ENCODE data around the gene FGFR3.
A peak's percentile ranks its signal among the peaks of the same experiment; 100 is the strongest.

Gene FGFR3

DNA sequence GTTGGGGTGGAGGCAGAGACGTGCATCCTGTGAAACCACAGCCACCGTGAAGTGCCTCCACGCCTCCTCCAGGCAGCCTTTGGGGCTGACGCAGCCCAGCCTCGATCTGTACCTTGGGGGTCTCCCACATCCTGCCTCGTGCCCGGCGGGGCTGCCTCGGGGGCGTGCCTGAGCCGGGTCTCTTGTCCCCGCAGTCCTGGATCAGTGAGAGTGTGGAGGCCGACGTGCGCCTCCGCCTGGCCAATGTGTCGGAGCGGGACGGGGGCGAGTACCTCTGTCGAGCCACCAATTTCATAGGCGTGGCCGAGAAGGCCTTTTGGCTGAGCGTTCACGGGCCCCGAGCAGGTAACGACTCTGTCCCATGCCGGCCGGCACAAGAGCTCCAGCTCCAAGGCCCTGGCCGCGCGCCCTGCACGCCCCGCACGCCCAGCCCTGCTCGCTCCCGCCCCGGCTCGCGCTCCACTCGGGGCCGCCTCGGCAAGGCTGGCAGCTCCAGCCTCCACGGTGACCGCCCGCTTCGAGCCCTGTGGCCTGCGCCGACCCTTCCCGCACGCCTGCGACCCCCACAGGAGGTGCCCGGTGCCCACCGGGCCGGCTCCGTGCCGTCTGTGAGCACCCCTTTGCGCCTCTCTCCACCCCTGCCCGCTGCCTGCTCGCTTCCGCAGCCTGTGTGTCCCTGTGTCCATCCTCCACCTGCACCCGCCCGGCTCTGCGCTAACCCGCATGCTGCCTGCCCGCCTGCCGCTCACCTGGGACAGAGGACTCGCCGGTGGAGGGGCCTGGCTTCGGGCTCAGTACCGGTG lies 9.8 kb downstream of the FGFR3 start:
- DNase-seq (ENCODE audit: low read depth): no peak

DNA sequence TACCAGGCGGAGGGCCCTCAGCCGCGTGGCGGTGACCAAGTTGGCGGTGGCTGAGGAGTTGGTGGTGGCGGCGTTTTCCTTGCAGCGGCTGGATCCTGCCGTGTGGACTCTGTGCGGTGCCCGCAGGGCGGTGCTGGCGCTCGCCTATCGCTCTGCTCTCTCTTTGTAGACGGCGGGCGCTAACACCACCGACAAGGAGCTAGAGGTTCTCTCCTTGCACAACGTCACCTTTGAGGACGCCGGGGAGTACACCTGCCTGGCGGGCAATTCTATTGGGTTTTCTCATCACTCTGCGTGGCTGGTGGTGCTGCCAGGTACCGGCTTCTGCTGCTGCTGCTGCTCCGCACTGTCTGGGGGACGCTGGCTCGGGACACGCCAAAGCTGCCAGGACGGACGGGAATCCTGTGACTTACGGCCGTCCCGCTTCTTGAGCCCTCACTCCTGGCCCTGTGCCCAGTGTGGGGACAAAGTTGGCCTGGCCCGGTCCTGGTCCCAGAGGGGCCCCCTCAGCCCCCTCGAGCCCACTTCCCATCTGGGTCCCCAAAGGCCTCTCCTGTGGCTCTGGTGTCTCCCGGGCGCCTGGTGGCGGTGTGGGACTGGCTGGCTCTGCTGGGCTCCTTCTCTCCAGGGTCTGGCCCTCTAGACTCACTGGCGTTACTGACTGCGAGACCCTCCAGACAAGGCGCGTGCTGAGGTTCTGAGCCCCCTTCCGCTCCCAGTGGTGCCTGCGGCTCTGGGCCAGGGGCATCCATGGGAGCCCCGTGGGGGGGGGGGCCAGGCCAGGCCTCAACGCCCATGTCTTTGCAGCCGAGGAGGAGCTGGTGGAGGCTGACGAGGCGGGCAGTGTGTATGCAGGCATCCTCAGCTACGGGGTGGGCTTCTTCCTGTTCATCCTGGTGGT lies 10.7 kb downstream of the FGFR3 start:
- no peak for DNase-seq (ENCODE audit: low read depth)

DNA sequence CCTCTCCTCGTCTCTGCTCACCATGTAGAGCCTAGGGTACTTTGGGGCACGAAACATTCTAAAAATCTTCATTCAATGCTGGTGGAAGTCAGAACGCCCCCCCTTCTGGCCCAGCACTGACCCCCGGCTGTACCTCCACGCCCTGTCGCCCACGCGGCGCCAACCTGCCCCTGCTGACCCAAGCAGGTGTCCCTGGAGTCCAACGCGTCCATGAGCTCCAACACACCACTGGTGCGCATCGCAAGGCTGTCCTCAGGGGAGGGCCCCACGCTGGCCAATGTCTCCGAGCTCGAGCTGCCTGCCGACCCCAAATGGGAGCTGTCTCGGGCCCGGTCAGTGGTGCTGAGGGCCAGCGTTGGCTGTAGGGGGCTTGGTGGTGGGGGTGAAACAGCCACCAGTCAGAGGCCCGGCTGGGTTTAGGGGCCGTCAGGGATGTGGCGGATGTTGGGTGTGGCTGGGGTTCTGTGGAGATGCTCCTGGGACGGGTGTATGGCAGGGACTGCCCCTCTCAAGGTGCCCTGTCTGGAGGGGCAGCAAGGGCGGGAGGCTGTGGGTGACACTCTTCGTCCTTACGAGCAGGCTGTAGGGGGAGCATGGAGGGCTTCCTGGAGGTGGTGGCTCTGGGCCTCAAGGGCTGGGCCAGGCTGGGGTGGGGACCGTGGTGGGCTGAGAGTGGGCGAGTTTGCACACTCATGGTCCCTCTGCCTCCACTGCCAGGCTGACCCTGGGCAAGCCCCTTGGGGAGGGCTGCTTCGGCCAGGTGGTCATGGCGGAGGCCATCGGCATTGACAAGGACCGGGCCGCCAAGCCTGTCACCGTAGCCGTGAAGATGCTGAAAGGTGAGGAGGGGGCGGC lies 11.8 kb downstream of the FGFR3 start:
- DNase-seq (ENCODE audit: low read depth): no peak

DNA sequence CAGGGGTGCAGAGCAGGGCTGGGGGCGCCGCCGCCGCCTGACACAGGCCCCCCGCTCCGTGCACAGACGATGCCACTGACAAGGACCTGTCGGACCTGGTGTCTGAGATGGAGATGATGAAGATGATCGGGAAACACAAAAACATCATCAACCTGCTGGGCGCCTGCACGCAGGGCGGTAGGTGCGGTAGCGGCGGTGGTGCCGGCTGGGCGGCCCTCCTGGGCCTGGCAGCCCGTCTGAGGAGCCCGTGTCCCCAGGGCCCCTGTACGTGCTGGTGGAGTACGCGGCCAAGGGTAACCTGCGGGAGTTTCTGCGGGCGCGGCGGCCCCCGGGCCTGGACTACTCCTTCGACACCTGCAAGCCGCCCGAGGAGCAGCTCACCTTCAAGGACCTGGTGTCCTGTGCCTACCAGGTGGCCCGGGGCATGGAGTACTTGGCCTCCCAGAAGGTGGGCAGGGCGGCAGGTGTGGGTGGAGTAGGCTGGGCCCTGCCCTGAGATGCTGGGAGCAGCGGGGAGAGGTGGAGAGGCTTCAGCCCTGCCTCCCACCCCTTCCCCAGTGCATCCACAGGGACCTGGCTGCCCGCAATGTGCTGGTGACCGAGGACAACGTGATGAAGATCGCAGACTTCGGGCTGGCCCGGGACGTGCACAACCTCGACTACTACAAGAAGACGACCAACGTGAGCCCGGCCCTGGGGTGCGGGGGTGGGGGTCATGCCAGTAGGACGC lies 12.6 kb downstream of the FGFR3 start:
- no peak for DNase-seq (ENCODE audit: low read depth)

DNA sequence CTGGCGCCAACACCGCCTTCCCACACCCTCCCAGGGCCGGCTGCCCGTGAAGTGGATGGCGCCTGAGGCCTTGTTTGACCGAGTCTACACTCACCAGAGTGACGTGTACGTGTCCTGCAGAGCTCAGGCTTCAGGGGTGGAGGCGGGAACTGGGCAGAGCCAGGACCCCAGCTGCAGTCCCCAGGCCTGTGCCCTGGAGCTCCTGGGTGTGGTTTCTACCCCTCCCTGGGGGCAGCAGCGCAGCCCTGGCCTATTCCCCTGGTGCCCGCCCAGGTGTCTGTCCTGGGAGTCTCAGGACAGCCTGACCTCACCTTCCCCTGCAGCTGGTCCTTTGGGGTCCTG lies 13.1 kb downstream of the FGFR3 start:
- no peak for DNase-seq (ENCODE audit: low read depth)

DNA sequence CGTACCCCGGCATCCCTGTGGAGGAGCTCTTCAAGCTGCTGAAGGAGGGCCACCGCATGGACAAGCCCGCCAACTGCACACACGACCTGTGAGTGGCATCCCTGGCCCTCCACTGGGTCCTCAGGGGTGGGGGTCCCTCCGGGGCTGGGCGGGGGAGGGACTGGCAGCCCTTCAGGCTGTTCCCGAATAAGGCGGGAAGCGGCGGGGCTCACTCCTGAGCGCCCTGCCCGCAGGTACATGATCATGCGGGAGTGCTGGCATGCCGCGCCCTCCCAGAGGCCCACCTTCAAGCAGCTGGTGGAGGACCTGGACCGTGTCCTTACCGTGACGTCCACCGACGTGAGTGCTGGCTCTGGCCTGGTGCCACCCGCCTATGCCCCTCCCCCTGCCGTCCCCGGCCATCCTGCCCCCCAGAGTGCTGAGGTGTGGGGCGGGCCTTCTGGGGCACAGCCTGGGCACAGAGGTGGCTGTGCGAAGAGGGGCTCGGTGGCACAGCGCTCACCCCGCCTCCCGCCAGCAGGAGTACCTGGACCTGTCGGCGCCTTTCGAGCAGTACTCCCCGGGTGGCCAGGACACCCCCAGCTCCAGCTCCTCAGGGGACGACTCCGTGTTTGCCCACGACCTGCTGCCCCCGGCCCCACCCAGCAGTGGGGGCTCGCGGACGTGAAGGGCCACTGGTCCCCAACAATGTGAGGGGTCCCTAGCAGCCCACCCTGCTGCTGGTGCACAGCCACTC lies 13.7 kb downstream of the FGFR3 start:
- no peak for DNase-seq (ENCODE audit: low read depth)

DNA sequence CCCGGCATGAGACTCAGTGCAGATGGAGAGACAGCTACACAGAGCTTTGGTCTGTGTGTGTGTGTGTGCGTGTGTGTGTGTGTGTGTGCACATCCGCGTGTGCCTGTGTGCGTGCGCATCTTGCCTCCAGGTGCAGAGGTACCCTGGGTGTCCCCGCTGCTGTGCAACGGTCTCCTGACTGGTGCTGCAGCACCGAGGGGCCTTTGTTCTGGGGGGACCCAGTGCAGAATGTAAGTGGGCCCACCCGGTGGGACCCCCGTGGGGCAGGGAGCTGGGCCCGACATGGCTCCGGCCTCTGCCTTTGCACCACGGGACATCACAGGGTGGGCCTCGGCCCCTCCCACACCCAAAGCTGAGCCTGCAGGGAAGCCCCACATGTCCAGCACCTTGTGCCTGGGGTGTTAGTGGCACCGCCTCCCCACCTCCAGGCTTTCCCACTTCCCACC lies 14.3 kb downstream of the FGFR3 start:
- no peak for DNase-seq (ENCODE audit: low read depth)

DNA sequence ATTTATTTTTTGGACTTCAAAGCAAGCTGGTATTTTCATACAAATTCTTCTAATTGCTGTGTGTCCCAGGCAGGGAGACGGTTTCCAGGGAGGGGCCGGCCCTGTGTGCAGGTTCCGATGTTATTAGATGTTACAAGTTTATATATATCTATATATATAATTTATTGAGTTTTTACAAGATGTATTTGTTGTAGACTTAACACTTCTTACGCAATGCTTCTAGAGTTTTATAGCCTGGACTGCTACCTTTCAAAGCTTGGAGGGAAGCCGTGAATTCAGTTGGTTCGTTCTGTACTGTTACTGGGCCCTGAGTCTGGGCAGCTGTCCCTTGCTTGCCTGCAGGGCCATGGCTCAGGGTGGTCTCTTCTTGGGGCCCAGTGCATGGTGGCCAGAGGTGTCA lies 15.3 kb downstream of the FGFR3 start:
- no peak for DNase-seq (ENCODE audit: low read depth)

DNA sequence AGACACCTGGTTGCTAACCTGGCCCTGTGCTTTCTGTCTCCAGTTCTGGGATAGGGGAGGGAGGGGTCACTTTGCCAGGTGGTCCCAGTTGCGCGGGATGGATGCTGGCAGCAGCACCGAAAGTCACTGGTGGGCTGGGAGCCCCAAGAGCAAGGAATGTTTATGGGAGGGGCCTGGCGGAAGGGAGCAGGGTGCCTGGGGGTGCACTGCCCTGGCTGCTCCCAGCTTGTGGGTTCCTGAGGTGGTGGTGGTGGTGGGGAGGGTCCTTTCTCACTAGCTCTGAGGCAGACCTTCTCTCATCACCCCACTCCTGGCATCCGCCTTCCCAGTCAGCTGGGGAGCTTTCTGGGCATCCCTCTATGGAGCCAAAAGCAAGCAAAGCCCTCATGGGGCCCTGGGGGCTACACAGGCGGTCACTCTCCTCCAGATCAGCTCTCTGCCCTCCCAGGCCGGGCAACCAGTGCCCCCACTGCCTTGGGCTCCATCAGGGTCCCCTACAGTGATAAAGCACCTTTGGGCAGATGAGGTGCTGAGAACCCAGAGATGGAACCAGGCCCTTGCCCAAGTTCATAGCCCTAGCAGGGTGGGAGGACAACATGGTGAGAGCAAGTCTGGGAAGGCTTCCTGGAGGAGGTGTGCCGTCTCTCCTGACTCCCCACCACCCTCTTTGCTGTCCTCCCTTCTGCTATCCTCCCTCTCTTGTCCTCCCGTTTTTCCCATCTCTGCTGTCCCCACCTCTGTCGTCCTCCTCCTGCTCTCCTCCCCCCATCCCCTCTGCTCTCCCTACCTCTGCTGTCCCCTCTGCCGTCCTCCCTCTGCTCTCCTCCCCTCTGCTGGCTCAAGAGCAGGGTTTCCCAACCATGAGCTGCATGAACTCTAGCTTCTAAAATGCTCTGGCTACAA lies 16.0 kb downstream of the FGFR3 start:
- DNase-seq (ENCODE audit: low read depth): no peak

DNA sequence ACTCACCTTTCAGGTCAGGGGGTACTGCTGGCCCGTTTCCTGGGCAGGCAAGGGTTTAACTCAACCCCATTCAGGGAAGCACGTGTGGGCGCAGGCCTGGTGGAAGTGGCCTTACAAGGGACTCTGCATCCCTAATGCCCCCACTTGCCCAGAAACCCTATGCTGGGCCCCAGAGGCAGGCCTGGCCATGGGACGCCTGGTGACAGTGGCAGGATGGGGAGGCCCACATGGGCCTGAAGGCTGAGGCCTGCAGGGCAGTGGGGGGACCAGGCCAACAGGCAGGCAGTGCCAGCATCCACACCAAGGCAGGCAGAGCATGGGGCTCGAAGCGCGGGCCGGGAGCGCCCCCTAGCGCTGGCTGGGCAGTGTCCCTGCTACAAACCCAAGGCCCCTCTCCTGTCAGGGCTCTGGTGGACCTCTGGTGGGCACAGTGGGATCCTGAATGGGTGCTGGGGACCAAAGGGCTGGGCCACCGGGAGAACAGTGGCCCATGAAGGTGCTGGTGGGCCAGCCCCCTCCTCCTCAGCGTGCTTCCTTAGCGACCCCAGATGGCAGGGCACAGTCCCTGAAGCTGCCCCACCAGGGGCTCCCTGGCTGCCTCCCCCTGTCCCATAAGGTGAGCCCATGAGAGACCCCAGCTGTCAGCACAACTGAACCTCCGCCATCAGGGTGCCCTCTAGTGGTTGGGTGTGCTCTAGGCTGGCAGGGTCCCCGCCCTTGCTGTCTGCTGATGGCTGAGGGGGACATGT lies 16.8 kb downstream of the FGFR3 start:
- peak; percentile 37 for DNase-seq (ENCODE audit: low read depth)

DNA sequence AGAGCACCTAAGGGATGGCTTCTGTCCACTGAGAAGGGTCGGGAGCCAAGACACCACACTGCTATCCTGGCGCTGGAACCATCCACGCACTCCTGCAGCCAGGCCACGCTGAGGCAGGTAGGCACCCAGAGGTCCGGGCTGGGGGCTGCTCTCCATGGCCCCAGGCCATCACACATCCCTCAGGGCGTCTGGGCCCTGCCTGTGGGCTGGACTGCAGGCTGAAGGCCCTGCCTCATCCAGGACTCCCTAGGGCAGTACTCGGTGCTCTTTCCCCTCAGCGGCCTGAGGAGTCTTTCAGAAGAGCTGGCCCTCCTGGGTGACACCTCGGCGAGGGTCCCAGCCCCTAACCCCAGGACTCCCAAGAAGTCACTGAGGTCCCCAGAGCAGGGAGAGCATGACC lies 17.7 kb downstream of the FGFR3 start:
- no peak for DNase-seq (ENCODE audit: low read depth)

DNA sequence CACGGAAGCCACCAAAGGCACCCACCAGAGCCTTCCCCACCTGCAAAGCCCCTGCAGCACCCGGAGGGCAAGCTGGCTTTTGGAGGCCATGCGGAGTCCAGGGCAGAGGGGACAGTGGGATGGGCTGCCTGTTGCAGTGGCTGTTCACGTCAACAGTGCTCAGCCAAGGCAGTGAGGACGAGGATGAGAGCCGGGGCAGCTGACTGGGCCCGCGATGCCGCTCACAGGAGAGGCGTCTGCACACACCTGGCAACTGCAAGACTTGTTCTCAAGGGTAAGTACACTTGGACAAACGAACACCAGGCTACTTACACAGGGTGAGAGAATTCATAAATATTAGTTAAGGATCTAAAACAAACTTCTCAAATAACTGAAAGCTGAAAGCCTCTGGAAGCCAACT lies 19.6 kb downstream of the FGFR3 start:
- no peak for DNase-seq (ENCODE audit: low read depth)

DNA sequence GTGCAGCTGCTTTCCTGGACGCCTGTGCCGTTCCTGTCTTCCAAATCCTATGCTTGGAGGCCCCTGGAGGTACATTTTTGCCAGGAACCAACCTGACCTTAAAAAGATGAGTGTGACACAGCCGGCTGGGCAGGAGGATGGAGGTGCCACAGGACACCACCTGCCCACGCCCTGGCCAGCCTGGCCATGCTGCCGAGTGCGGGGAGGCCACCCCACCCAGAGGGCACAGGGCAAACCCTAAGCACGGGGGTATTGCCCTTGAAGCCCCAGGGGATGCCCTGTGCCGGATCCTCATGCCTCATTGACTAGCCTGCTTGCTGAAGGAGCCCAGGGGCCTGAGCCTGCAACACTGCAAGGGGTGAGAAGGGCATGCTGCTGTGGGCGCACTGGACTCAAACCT lies 20.1 kb downstream of the FGFR3 start:
- no peak for DNase-seq (ENCODE audit: low read depth)

DNA sequence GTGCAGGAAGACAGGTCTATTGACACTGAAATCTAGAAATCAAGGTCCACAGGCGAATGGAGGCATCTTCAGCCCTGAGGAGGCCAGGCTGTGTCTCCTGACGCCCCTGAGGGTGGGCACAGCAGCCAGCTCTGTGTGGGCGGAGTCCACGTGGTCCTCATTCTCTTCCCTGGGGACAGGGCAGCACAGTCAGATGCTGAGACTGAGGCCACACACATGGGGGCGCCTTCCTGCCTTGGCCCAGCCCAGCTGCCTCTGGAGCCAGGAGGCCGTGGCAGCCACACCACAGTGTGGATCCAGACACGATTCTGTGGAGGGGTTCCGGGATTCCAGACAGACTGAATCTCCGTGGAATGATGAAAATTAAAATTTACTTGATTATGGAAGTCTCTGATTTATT lies 20.8 kb downstream of the FGFR3 start:
- no peak for DNase-seq (ENCODE audit: low read depth)

DNA sequence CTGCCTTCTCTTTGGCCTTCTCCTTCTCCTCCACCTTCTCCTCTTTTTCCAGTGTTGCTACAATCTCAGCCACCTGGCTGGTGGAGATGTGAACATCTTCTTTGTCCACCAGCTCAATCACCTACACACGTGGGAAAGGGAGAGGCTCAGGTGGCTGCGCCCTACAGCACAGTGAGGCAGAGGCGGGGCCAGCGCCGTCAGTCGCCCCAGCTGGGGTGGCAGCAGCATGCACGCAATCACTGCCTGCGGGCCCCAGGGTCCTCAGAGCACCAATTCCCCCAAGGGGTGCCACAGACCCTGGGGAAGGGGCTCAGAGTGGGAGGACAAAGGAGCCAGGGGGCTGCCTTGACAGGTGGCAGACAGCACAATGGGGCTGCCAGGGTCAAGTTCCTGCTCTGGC lies 21.4 kb downstream of the FGFR3 start:
- no peak for DNase-seq (ENCODE audit: low read depth)

DNA sequence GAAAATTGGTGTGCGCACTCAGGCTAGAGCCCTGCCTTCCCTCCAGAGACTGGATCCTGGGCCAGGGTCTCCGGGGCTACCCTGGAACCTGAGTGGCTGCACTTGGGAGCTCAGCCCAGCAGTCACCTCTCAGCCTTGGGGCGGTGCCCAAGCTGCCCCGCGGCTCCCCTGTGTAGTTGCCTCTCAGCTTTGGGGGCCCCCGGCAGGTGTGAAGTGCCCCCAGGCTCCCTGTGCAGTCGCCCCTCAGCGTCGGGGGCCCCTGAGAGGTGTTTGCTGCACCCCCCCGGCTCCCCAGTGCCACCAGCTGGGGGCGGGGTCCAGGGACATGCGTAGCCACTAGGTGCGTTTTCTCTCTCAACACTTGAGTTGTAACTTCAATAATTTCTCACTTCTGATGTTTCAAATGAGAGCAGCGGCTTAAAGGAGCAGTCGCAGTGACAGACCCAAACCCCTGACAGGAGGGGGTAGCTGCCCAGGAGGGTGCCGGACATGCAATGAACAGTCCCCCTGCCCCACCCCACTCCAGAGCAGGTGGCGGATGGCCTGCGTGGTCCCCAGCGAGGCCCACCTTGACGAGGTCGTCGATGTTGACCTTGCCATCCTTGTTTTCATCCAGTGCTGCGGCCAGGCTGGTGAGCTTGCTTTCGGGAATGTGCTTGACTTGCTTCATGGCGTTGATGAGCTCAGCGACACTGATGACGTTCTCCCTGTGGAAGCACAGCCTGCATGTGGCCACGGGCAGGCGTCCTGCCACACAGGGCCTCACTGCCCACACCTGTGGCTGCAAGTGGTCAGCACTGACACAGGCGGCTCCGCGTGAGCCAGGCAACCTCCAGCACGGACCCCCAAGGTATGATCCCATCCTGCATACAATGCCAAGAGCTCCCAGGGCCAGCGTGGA lies 22.3 kb downstream of the FGFR3 start:
- no peak for DNase-seq (ENCODE audit: low read depth)

DNA sequence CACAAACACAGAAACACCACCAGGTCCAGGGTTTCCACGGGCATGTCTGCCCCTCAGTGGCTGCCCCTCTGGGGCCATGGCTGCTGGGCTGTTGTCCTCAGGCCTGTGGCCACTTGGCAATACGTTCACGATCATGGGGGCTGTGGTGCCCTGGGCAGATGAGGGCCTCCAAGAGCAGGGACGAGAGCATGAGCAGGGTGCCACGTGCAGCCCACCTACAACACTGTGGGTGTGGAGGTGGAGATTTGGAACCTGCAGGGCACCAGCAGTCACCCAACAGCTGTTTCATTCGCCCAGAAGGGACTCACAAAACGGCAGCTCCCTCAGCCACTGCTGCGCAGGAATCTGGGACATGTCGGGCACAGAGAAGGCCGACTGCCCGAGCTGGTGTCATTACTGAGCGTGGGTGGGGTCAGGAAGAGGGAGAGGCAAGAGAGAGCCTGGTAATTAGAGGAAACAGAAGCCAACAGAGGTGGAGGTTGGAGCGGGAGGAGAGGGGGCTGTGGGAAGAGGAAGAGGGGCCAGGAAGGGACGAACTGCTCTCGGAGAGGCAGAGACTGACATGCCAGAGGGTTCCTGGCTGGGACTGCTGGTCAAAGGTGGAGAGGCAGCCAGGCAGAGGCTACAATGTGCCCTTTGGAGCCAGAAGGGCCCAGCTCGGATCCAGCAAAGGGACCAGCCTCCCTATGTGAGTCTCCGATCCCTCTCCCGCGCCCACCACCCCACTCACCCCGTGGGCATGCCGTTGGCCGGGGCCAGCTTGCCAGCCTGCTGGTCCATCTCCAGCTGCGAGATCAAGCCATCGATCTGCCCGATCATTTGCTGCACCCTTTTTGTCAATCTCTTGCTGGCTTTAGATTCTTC lies 23.1 kb downstream of the FGFR3 start:
- no peak for DNase-seq (ENCODE audit: low read depth)

All from stimulated activated CD8-positive, alpha-beta memory T cell treated with anti-CD3 and anti-CD28 coated beads, Interleukin-7, amount 100 ng/mL, for 24 hours (primary cell).